Spleen (tissue), 11 donors: ENCODE measurements around the gene PCBP3. TPM values are rescaled to one million over a fixed set of nuclear protein-coding genes. Genes with fewer than 3 reads are reported as not detected.

Experiments
- DNase-seq: peaks from one replicate; pipeline ENCODE4 v3.0.0-alpha.2; 2020
- H3K27ac ChIP-seq, 8 donors: fragments of 200-600 bp; sonication (generic) in 7 of 8; 1 replicate in 4 of 8; 2 replicates in 4 of 8; pipeline versions ENCODE4 v1.5.0 to v1.8.0; 2016 to 2021; ENCODE audit warnings: inconsistent platforms in 4 of 8, mild to moderate bottlenecking in 4 of 8, moderate library complexity in 1 of 8
- H3K27me3 ChIP-seq, 7 donors: fragments of 200-600 bp; sonication (generic) in 6 of 7; replicated peaks in 1 of 7; 1 replicate in 4 of 7; 2 replicates in 3 of 7; pipeline versions ENCODE4 v1.5.0 to v1.8.0; 2016 to 2021; ENCODE audit warnings: inconsistent platforms in 3 of 7, mild to moderate bottlenecking in 1 of 7
- H3K36me3 ChIP-seq, 6 donors: fragments of 200-600 bp; sonication (generic) in 5 of 6; 1 replicate in 4 of 6; 2 replicates in 2 of 6; pipeline versions ENCODE4 v1.5.0 to v1.8.0; 2016 to 2021; ENCODE audit warnings: inconsistent platforms in 2 of 6
- H3K4me1 ChIP-seq, 6 donors: fragments of 200-600 bp; sonication (generic) in 5 of 6; 1 replicate in 3 of 6; 2 replicates in 3 of 6; pipeline versions ENCODE4 v1.5.0 to v1.8.0; 2016 to 2021; ENCODE audit warnings: inconsistent platforms in 3 of 6
- H3K4me3 ChIP-seq, 8 donors: fragments of 200-600 bp; sonication (generic) in 7 of 8; 1 replicate in 4 of 8; 2 replicates in 4 of 8; pipeline versions ENCODE4 v1.5.0 to v1.8.0; 2016 to 2021; ENCODE audit warnings: inconsistent platforms in 4 of 8, mild to moderate bottlenecking in 4 of 8, moderate library complexity in 2 of 8
- H3K9me3 ChIP-seq, 8 donors: fragments of 200-600 bp; sonication (generic) in 7 of 8; 1 replicate in 4 of 8; 2 replicates in 4 of 8; pipeline versions ENCODE4 v1.5.0 to v1.8.0; 2016 to 2021; ENCODE audit warnings: inconsistent platforms in 4 of 8
- POLR2A ChIP-seq, 3 donors: fragments of 450-650 bp; IDR thresholded peaks; one replicate each; pipeline ENCODE4 v1.5.1; 2017; ENCODE audit warnings: antibody characterized with exemption in 3 of 3, mild to moderate bottlenecking in 1 of 3
- POLR2AphosphoS5 ChIP-seq, 3 donors: sonication (generic); formaldehyde crosslinking; IDR thresholded peaks; one replicate each; pipeline ENCODE4 v1.5.1; 2017; ENCODE audit warnings: antibody characterized with exemption in 3 of 3
- WGBS, 5 donors: extraction: QIAGEN DNeasy Blood & Tissue Kit in 3 of 5; methylation state at CpG; one replicate each; pipeline versions ENCODE4 v1.1.5 to v1.1.7; 2013 to 2018; 5-methylcytosine and 5-hydroxymethylcytosine counted together
- intact Hi-C: fragments of 100-400 bp; cut with DNase I; formaldehyde crosslinking; loops from one replicate; pipeline ENCODE4 v1.15.0; 2023; ENCODE audit warnings: low total_unique reads
- polyA plus RNA-seq, 3 donors: library from polyadenylated mRNA; stranded (reverse); fragments of 200-250 nt; gene quantifications; one replicate each; pipeline ENCODE4 v1.2.1, GENCODE V29; 2013
- total RNA-seq, 7 donors: library from RNA; depleted of rRNA in 3 of 7; stranded (reverse); fragments of >200 nt in 3 of 7; fragmentation: NEBNext Ultra II Directional in 4 of 7; extraction: Animal tissue kit (Norgen Biotek cat#: 25700) in 4 of 7; gene quantifications; one replicate each; pipeline versions ENCODE4 v1.1.0 to v1.2.1, GENCODE V29; 2016 to 2021
- TF ChIP-seq, protein P1 (sequence below), 11 experiments: fragments of 200-600 bp in 7 of 11; fragments of 450-650 bp in 4 of 11; sonication (generic) in 4 of 11; IDR thresholded peaks in 8 of 11; conservative IDR thresholded peaks in 3 of 11; 1 replicate in 7 of 11; 2 replicates in 4 of 11; pipeline versions ENCODE4 v1.4.0 to v1.8.0; 2016 to 2021; ENCODE audit warnings: antibody characterized with exemption in 11 of 11, inconsistent platforms in 4 of 11, mild to moderate bottlenecking in 1 of 11
- donor health status: healthy with polysubstance abuse.
- donor health status: DM: no; HTN: no; CAD: no; lungs with moderate emphysema.
- donor health status: DM: no; HTN: no; CAD: no.
- donor health status: Bipolar disorder and iron deficiency.
- donor health status: healthy.
- donor health status: DM: no; HTN: no; CAD: no.
- donor health status: DM: yes; HTN: yes; CAD: no.

PCBP3 gene
- total and polyA plus RNA-seq, 10 donors, result 4.2 to 31.6 (median 15.2) TPM

DNA sequence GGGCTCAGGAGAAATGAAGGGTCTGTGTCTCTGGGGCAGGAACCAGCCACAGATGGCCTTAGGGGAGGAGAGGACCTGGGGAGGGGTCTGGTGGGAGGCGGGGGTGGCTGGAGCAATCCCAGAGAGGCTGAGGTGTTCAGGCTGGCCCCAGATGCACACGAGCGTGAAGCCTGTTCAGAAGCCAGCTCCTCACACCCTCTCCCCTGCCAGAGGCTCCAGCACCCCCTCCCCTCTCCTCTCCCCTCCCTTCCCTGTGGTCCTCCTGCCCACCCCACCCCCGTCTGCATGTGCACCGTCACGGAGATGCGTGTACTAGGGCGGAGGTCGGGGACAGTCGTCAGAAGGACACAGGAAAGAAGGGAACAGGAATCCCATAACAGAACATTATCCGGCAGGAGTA is 223.0 kb downstream of the PCBP3 start:
- intact Hi-C loops, result no loop called here
- WGBS, 5 donors, result 63 to 87% (median 80%) methylated on average over 10 to 11 of the region's 11 CpGs
- TF ChIP-seq, protein P1, sequence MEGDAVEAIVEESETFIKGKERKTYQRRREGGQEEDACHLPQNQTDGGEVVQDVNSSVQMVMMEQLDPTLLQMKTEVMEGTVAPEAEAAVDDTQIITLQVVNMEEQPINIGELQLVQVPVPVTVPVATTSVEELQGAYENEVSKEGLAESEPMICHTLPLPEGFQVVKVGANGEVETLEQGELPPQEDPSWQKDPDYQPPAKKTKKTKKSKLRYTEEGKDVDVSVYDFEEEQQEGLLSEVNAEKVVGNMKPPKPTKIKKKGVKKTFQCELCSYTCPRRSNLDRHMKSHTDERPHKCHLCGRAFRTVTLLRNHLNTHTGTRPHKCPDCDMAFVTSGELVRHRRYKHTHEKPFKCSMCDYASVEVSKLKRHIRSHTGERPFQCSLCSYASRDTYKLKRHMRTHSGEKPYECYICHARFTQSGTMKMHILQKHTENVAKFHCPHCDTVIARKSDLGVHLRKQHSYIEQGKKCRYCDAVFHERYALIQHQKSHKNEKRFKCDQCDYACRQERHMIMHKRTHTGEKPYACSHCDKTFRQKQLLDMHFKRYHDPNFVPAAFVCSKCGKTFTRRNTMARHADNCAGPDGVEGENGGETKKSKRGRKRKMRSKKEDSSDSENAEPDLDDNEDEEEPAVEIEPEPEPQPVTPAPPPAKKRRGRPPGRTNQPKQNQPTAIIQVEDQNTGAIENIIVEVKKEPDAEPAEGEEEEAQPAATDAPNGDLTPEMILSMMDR (IDR thresholded peaks at IDR 0.05 in 8 of 11, conservative IDR thresholded peaks at IDR 0.05 in 3 of 11), result no peak
- TF ChIP-seq POLR2AphosphoS5 (IDR thresholded peaks at IDR 0.05), result peak in 1 of 3 donors; percentile 41
- no peak overlapping the region for H3K4me3 ChIP-seq
- peaks cover 0 to 7% (median 0%) of the 10 kb centered on the region in 6 donors for H3K36me3 ChIP-seq
- H3K9me3 ChIP-seq, result no peaks in the 10 kb centered on the region
- peak overlapping the region in 4 of 8 donors; percentile 49 to 70 (median 58) for H3K27ac ChIP-seq
- DNase-seq, result peak; percentile 78
- H3K4me1 ChIP-seq, result peaks cover 0 to 25% (median 2%) of the 10 kb centered on the region in 6 donors
- no peaks in the 10 kb centered on the region for H3K27me3 ChIP-seq

DNA sequence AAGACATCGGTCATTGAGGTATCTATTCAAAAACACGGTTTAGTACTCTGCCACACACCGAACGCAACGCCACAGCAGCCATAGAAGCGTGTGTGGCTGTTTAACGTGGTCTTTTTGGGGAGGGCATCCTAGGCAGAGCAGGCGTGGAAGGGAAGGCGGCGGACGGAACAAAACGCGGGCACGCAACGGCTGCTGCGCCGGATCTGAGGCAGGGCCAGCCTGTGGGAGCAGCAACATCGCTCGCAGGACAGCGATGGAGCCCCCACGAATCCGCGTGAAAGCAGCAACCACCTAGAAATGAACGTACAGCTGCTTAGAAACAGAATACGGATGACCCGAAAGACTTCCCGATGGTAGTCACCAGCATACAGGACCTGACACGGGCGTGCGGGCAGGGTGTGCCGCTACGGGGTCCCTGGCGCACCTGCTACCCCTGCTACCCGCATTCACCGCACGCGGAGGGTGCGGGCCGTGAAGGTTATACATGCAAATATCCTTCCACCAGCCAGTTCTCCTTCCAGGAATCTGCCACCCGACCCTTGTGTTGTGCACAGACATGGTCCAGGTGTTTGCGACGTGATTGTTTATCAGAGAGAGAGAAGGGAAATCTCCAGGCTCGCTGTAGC is 223.6 kb downstream of the PCBP3 start:
- Histone ChIP-seq H3K4me3 (no peak overlapping the region), H3K4me1 (peaks cover 0 to 25% (median 4%) of the 10 kb centered on the region in 6 donors), H3K27ac (peak overlapping the region in 4 of 8 donors; percentile 13 to 70 (median 51)), H3K36me3 (peaks cover 0 to 7% (median 0%) of the 10 kb centered on the region in 6 donors), H3K27me3 (no peaks in the 10 kb centered on the region), H3K9me3 (no peaks in the 10 kb centered on the region)
- intact Hi-C loops, result no loop called here
- WGBS, 5 donors, result 93 to 95% (median 94%) methylated on average over 42 to 43 of the region's 43 CpGs
- peak; percentile 70 for DNase-seq
- TF ChIP-seq POLR2AphosphoS5 (IDR thresholded peaks at IDR 0.05) (no peak), POLR2A (IDR thresholded peaks at IDR 0.05) (no peak)
- TF ChIP-seq, protein P1 (IDR thresholded peaks at IDR 0.05 in 8 of 11, conservative IDR thresholded peaks at IDR 0.05 in 3 of 11), result no peak

DNA sequence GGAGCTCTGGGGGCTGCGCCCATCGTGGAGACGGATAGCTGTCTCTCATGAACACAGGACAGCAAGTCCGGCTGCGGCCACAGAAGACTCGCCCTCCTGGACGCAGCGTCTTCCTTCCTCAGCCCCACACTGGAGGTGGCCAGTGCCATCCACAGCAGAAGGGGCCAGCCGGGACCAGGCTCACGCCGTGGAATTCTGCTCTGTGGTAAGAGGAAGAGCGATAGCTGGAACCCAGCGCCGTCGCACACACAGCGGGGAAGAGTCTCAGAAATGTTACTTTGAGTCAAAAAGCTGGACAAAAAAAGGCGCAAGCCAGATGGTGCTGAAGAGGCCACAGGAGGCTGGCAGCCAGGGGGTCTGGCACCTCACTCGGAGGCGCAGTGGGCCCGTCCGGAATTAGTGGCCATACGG is 224.2 kb downstream of the PCBP3 start:
- Histone ChIP-seq H3K27ac (no peak overlapping the region), H3K4me3 (no peak overlapping the region), H3K9me3 (no peaks in the 10 kb centered on the region), H3K4me1 (peaks cover 0 to 25% (median 4%) of the 10 kb centered on the region in 6 donors), H3K36me3 (peaks cover 0 to 7% (median 0%) of the 10 kb centered on the region in 6 donors), H3K27me3 (no peaks in the 10 kb centered on the region)
- TF ChIP-seq POLR2A (IDR thresholded peaks at IDR 0.05) (no peak), POLR2AphosphoS5 (IDR thresholded peaks at IDR 0.05) (no peak)
- TF ChIP-seq, protein P1 (IDR thresholded peaks at IDR 0.05 in 8 of 11, conservative IDR thresholded peaks at IDR 0.05 in 3 of 11), result no peak
- intact Hi-C loops, result no loop called here
- DNase-seq, result peak; percentile 70
- 91 to 95% (median 94%) methylated on average over 16 to 22 of the region's 22 CpGs for WGBS, 5 donors

DNA sequence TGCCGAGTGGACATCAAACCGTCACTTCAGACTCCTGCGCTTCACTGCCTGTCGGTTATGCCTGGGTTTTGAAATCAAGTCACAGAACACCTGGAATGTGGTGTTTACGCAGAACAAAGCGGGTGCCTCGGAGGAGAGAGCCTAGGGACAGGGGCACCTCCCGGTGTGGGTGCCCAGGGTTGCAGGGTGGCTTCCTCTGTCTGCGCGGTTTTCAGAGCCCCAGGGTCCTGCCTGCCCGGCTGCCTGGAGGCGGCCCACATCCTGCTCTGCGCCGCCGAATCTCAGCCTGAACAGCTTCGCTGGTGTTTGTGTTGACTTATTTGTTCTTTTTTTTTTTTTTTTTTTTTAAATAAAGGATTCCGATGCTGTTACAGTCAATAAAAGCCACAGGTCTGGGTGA is 224.6 kb downstream of the PCBP3 start:
- peak; percentile 67 for DNase-seq
- Histone ChIP-seq H3K36me3 (peaks cover 0 to 7% (median 0%) of the 10 kb centered on the region in 6 donors), H3K9me3 (no peaks in the 10 kb centered on the region), H3K4me3 (no peak overlapping the region), H3K4me1 (peaks cover 0 to 21% (median 4%) of the 10 kb centered on the region in 6 donors), H3K27ac (no peak overlapping the region), H3K27me3 (no peaks in the 10 kb centered on the region)
- no peak for TF ChIP-seq POLR2AphosphoS5 (IDR thresholded peaks at IDR 0.05)
- TF ChIP-seq, protein P1 (IDR thresholded peaks at IDR 0.05 in 8 of 11, conservative IDR thresholded peaks at IDR 0.05 in 3 of 11), result no peak
- TF ChIP-seq POLR2A (IDR thresholded peaks at IDR 0.05), result no peak
- WGBS, 5 donors, result 75 to 87% (median 82%) methylated on average over 17 of the region's 17 CpGs
- intact Hi-C loops, result no loop called here
